GM12878 (cell line): ENCODE results near the gene LDLRAD4. TPM values are rescaled to one million over a fixed set of nuclear protein-coding genes. Genes with fewer than 3 reads are reported as not detected.

Experiments used
- ATAC-seq: fragments of 200-7000 bp; cut with Tn5 transposase; 3 replicates; pipeline ENCODE4 v1.9.1; 2020; ENCODE audit warnings: mild to moderate bottlenecking, moderate library complexity
- BruUV-seq: library from RNA; stranded (reverse); fragments of 400-500 nt; replicated peaks from 2 replicates; lab custom pipeline; 2021; lab: Mats Ljungman, UMichigan
- CTCF ChIA-PET: fragments of 300-600 bp; sonication (Branson Sonifier 250); formaldehyde crosslinking; extraction: SDS; loops from one replicate; lab custom pipeline; 2021; ENCODE audit warnings: inconsistent platforms; lab: Yijun Ruan, JAX
- POLR2A ChIA-PET: fragments of 350-600 bp; formaldehyde crosslinking; extraction: SDS; loops from one replicate; lab custom pipeline; 2021; ENCODE audit warnings: inconsistent platforms; lab: Charles Lee
- RAD21 ChIA-PET: fragments of 300-600 bp; sonication (Branson Sonifier 250); formaldehyde crosslinking; loops from one replicate; lab custom pipeline; 2023; ENCODE audit warnings: antibody characterized with exemption; ENCODE audit not compliant: unreplicated experiment; lab: Charles Lee
- SMC1A ChIA-PET: fragments of 300-600 bp; sonication (Branson Sonifier 250); formaldehyde crosslinking; loops from one replicate; lab custom pipeline; 2023; ENCODE audit not compliant: unreplicated experiment, uncharacterized antibody; lab: Charles Lee
- DNase-seq: peaks from one replicate; pipeline ENCODE4 v3.0.0-alpha.2; 2011; ENCODE audit warnings: low read depth, low spot score
- FAIRE-seq: peaks from 3 replicates; lab custom pipeline; 2011; peaks lifted over from hg19 to GRCh38; lab: Jason Lieb, UNC
- H2AFZ ChIP-seq: 2 replicates; pipeline ENCODE4 v1.6.0; 2011; ENCODE audit warnings: low read depth, low read length, control low read depth; ENCODE audit not compliant: control insufficient read depth
- H3K27ac ChIP-seq: 2 replicates; pipeline ENCODE4 v1.5.1; 2011; ENCODE audit warnings: control low read depth; ENCODE audit not compliant: control insufficient read depth, insufficient read depth
- H3K27me3 ChIP-seq, 2 experiments: replicated peaks in 1 of 2; 2 replicates each; pipeline versions ENCODE4 v1.6.0 to v1.6.1; 2011; ENCODE audit warnings: low read length in 1 of 2; ENCODE audit not compliant: control insufficient read depth in 2 of 2, insufficient read depth in 2 of 2
- H3K36me3 ChIP-seq, 2 experiments: 2 replicates each; pipeline ENCODE4 v1.5.1; 2011; ENCODE audit warnings: low read length in 1 of 2; ENCODE audit not compliant: control insufficient read depth in 2 of 2, insufficient read depth in 2 of 2
- H3K4me1 ChIP-seq: 2 replicates; pipeline ENCODE4 v1.6.1; 2011; ENCODE audit warnings: mild to moderate bottlenecking, low read length, moderate library complexity, mixed read lengths; ENCODE audit not compliant: control insufficient read depth, insufficient read depth
- H3K4me2 ChIP-seq: 2 replicates; pipeline ENCODE4 v1.6.0; 2011; ENCODE audit warnings: control low read depth; ENCODE audit not compliant: control insufficient read depth, insufficient read depth
- H3K4me3 ChIP-seq: fragments of 200-600 bp; sonication (generic); 2 replicates; pipeline ENCODE4 v1.5.1; 2016
- H3K79me2 ChIP-seq: 2 replicates; pipeline ENCODE4 v1.6.0; 2011; ENCODE audit warnings: low read length; ENCODE audit not compliant: control insufficient read depth, insufficient read depth
- H3K9ac ChIP-seq: 2 replicates; pipeline ENCODE4 v1.8.0; 2011; ENCODE audit warnings: low read length, control low read depth, mixed read lengths; ENCODE audit not compliant: control insufficient read depth, insufficient read depth
- H3K9me3 ChIP-seq: replicated peaks from 3 replicates; pipeline ENCODE4 v1.5.1; 2011; ENCODE audit warnings: mild to moderate bottlenecking, low read length; ENCODE audit not compliant: control insufficient read depth, insufficient read depth
- H4K20me1 ChIP-seq: 2 replicates; pipeline ENCODE4 v1.6.0; 2011; ENCODE audit not compliant: control insufficient read depth, insufficient read depth
- BCL11A ChIP-seq: IDR thresholded peaks from 2 replicates; pipeline ENCODE4 v1.6.1; 2011; ENCODE audit warnings: low read depth, low read length
- BMI1 ChIP-seq: fragments of 450-650 bp; IDR thresholded peaks from 2 replicates; pipeline ENCODE4 v1.6.1; 2016; ENCODE audit warnings: mild to moderate bottlenecking, moderate library complexity, borderline replicate concordance
- CBX5 ChIP-seq: sonication (generic); IDR thresholded peaks from 2 replicates; pipeline ENCODE4 v1.6.1; 2016; ENCODE audit warnings: low read depth, moderate library complexity, mild to moderate bottlenecking, inconsistent platforms
- CHD1 ChIP-seq: IDR thresholded peaks from 2 replicates; pipeline ENCODE4 v1.6.1; 2012; ENCODE audit warnings: low read depth, low read length, improper control_type of control experiment
- DPF2 ChIP-seq: fragments of 450-650 bp; IDR thresholded peaks from 2 replicates; pipeline ENCODE4 v1.6.1; 2017; ENCODE audit warnings: mild to moderate bottlenecking
- EGR1 ChIP-seq, 2 experiments: IDR thresholded peaks; 1 replicate in 1 of 2; 2 replicates in 1 of 2; pipeline ENCODE4 v1.6.1; 2011 to 2012; ENCODE audit warnings: low read depth in 2 of 2, low read length in 2 of 2, borderline replicate concordance in 1 of 2, mild to moderate bottlenecking in 1 of 2, moderate library complexity in 1 of 2
- EZH2 ChIP-seq: IDR thresholded peaks from 2 replicates; pipeline ENCODE4 v1.6.1; 2012; ENCODE audit warnings: low read depth, mild to moderate bottlenecking, control low read depth, inconsistent platforms, low read length, borderline replicate concordance; ENCODE audit not compliant: control insufficient read depth
- FOXM1 ChIP-seq: IDR thresholded peaks from 2 replicates; pipeline ENCODE4 v1.6.1; 2012; ENCODE audit warnings: low read depth, mild to moderate bottlenecking, inconsistent platforms, low read length, moderate library complexity
- GABPA ChIP-seq: IDR thresholded peaks from 2 replicates; pipeline ENCODE4 v1.6.1; 2014; ENCODE audit warnings: antibody characterized with exemption, low read depth, mild to moderate bottlenecking, inconsistent platforms
- HDAC2 ChIP-seq: fragments of 200-600 bp; sonication (generic); IDR thresholded peaks from 2 replicates; pipeline ENCODE4 v1.6.1; 2017
- IKZF2 ChIP-seq, 2 experiments: fragments of 450-650 bp; IDR thresholded peaks; 2 replicates each; pipeline ENCODE4 v1.6.1; 2017; ENCODE audit warnings: mild to moderate bottlenecking in 2 of 2, moderate library complexity in 2 of 2
- IRF4 ChIP-seq: IDR thresholded peaks from 2 replicates; pipeline ENCODE4 v1.6.1; 2011; ENCODE audit warnings: low read depth, low read length
- NBN ChIP-seq: fragments of 450-650 bp; IDR thresholded peaks from 2 replicates; pipeline ENCODE4 v1.6.1; 2016
- PAX5 ChIP-seq: IDR thresholded peaks from 2 replicates; pipeline ENCODE4 v1.6.1; 2011; ENCODE audit warnings: low read depth, low read length, borderline replicate concordance
- YBX1 ChIP-seq: fragments of 450-650 bp; IDR thresholded peaks from 2 replicates; pipeline ENCODE4 v1.6.1; 2016; ENCODE audit warnings: antibody characterized with exemption
- ZBTB4 ChIP-seq: fragments of 450-650 bp; formaldehyde crosslinking; IDR thresholded peaks from 2 replicates; pipeline ENCODE4 v1.4.0; 2022; ENCODE audit warnings: mild to moderate bottlenecking, moderate library complexity
- ZNF217 ChIP-seq: fragments of 450-650 bp; IDR thresholded peaks from 2 replicates; pipeline ENCODE4 v1.6.1; 2017; ENCODE audit warnings: antibody characterized with exemption, mild to moderate bottlenecking
- ZSCAN29 ChIP-seq: fragments of 450-650 bp; IDR thresholded peaks from 2 replicates; pipeline ENCODE4 v1.6.1; 2017; ENCODE audit warnings: mild to moderate bottlenecking, moderate library complexity
- WGBS: methylation state at CpG from one replicate; pipeline ENCODE4 v1.1.6; 2016; ENCODE audit warnings: low lambda C conversion rate; ENCODE audit not compliant: insufficient replicate concordance, insufficient coverage; ENCODE audit errors: missing lambda C conversion rate; 5-methylcytosine and 5-hydroxymethylcytosine counted together
- in situ Hi-C: fragments of 300-500 bp; cut with MboI; formaldehyde crosslinking; loops from 9 replicates; pipeline ENCODE4 v1.14.3; 2018; ENCODE audit warnings: mixed read lengths
- intact Hi-C: fragments of 100-400 bp; cut with micrococcal nuclease; formaldehyde crosslinking; loops from one replicate; pipeline ENCODE4 v1.14.2; 2022; ENCODE audit not compliant: unreplicated experiment
- polyA plus RNA-seq, 11 experiments: library from polyadenylated mRNA; depleted of rRNA in 4 of 11; unstranded in 6 of 11; stranded (reverse) in 5 of 11; fragments of >200 nt; fragmentation: Nextera tagmentation in 4 of 11; fragmentation: Illumina TruSeq in 1 of 11; extraction: Ambion mirVana in 4 of 11; extraction: Trizol in 1 of 11; gene quantifications; 1 replicate in 1 of 11; 2 replicates in 10 of 11; pipeline versions ENCODE4 v1.2.1 to v1.2.3, GENCODE V29; 2011 to 2016; ENCODE audit warnings: inconsistent platforms in 2 of 11, missing spikeins in 2 of 11, low read depth in 1 of 11
- total RNA-seq, 4 experiments: library from RNA; depleted of rRNA in 3 of 4; stranded (reverse); fragments of >200 nt in 3 of 4; fragmentation: Illumina TruSeq in 1 of 4; extraction: Trizol in 1 of 4; gene quantifications; 2 replicates each; pipeline versions ENCODE4 v1.2.1 to v1.2.3, GENCODE V29; 2013 to 2021

LDLRAD4 gene
- total and polyA plus RNA-seq, 10 of the 15 experiments (the other 5 are each of a cell fraction or from before 2014, with no cell fraction given): 2.7 to 16.8 (median 11.2) TPM

GRCh38 chr18:13279181-13280069 lies 60.9 kb downstream of the LDLRAD4 start:
- WGBS: 32% methylated on average over 22 of the region's 22 CpGs
- H3K4me1 ChIP-seq: peaks cover 3% of the 10 kb centered on the region; the same call in 1 of the 2 replicates
- FAIRE-seq: no peak
- no peak for TF ChIP-seq CHD1
- peak; percentile 64; the same call in 1 of the 2 replicates for TF ChIP-seq BMI1
- no peak for TF ChIP-seq HDAC2
- no peak for TF ChIP-seq EZH2
- peak; percentile 73 for TF ChIP-seq ZNF217
- no peak for TF ChIP-seq PAX5
- TF ChIP-seq EGR1 (IDR thresholded peaks at IDR 0.05; ENCODE audit: borderline replicate concordance in 1 of 2, low read depth in 2 of 2, low read length in 2 of 2): peak in 1 of 2 experiments; percentile 54; a peak in 2 of 3 replicates
- no peak for TF ChIP-seq CBX5
- no peak for TF ChIP-seq ZSCAN29
- TF ChIP-seq YBX1: no peak
- TF ChIP-seq FOXM1: no peak
- TF ChIP-seq ZBTB4 (CRISPR knock-in tag): no peak
- no peak for TF ChIP-seq GABPA
- peak; percentile 29 to 41; a peak in 2 of 4 replicates for TF ChIP-seq IKZF2 (IDR thresholded peaks at IDR 0.05)
- 0 out of 2 replicates have a peak, but pooled peaks have one; percentile 5 for TF ChIP-seq BCL11A
- peak; percentile 42; the same call in 1 of the 2 replicates for TF ChIP-seq NBN
- 0 out of 2 replicates have a peak, but pooled peaks have one; percentile 29 for TF ChIP-seq IRF4
- TF ChIP-seq DPF2: peak; percentile 93

More at GRCh38 chr18:13279181-13280069, 60.9 kb downstream of the LDLRAD4 start:
- Histone ChIP-seq H3K4me3 (no peak overlapping the region), H2AFZ (no peak overlapping the region), H3K9ac (no peak overlapping the region), H3K27me3 (no peaks in the 10 kb centered on the region; a peak in 1 of 4 replicates), H4K20me1 (no peaks in the 10 kb centered on the region), H3K27ac (no peak overlapping the region), H3K4me2 (no peak overlapping the region), H3K36me3 (no peaks in the 10 kb centered on the region), H3K9me3 (no peaks in the 10 kb centered on the region), H3K79me2 (no peaks in the 10 kb centered on the region)
- ChIA-PET SMC1A (interaction anchor here (0.7 to 2.1 kb wide), 12 partner anchors 9 to 435 kb away, joined by 3 to 10 read pairs (median 4); no protein-coding TSS in a partner anchor), RAD21 (interaction anchor here (1.4 kb wide), 1 partner anchor 333 kb away, joined by 4 read pairs; no protein-coding TSS in a partner anchor), POLR2A (interaction anchor here (0.9 to 2.0 kb wide), 2 partner anchors 9 to 333 kb away, joined by 3 to 8 read pairs; no protein-coding TSS in a partner anchor), CTCF (interaction anchor here (0.6 to 2.1 kb wide), 5 partner anchors 9 to 1032 kb away, joined by 3 to 9 read pairs (median 3); no protein-coding TSS in a partner anchor)
- peak; percentile 91 for ATAC-seq
- BruUV-seq: no TSS peak
- in situ Hi-C loops: no loop called here
- intact Hi-C loops: loop anchor here (5.0 to 10.0 kb wide), 2 partner anchors 55 to 98 kb away; no protein-coding TSS in a partner anchor
- peak; percentile 26 for DNase-seq
